ENCODE data around the gene RABL3.

DNA sequence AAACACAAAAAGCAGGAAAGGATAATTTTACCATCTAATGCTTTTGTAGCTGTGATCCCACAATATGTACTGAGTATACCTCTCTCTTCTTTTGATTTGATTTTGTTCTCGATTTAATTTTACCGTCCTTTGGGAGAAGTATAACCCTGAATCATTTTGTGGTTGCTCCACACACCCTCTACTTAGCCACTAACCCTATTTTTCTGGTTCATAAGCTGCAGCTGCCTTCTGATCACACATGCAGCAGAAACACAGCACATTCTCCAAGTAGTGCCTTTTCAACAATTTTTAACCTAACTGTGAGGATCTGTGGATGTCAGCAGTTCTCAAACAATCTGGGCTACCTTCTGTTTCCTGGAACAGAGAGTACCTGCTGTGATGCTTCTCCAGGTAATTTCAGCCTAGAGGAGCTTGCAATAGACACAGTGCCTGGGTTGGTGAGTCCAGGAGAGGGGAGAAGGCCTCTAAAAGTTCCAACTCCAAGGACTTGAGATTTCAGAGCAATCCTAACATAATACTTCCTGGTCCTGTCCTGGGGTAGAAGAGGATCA is 100.5 kb downstream of the RABL3 start:
- TF ChIP-seq GATA3 (IDR thresholded peaks at IDR 0.05; ENCODE audit: low read depth, low read length) (no peak), GATA2 (IDR thresholded peaks at IDR 0.05; ENCODE audit: low read depth, low read length) (no peak)

Data from SH-SY5Y (cell line).